ENCODE results near the gene NELFB. TPM values are rescaled to one million over a fixed set of nuclear protein-coding genes. Genes with fewer than 3 reads are reported as not detected.

NELFB gene
- total RNA-seq, 2 experiments from 2014 or later: 62.6 to 74.8 TPM

GRCh38 chr9:137234758-137235423 is 20.2 kb upstream of the NELFB start:
- H3K4me1 ChIP-seq (ENCODE audit: insufficient read depth, low read length, poor library complexity, severe bottlenecking): peaks cover 49% of the 10 kb centered on the region
- ChIA-PET POLR2A (no interaction called here), CTCF (ENCODE audit: unreplicated experiment) (interaction anchor here (0.6 kb wide), 1 partner anchor 287 kb away, joined by 3 read pairs; no protein-coding TSS in a partner anchor)
- no peak overlapping the region for H3K27ac ChIP-seq (ENCODE audit: low read depth, low read length, poor library complexity, severe bottlenecking)
- H3K9me3 ChIP-seq (ENCODE audit: low read length): no peaks in the 10 kb centered on the region
- no peaks in the 10 kb centered on the region for H3K9me2 ChIP-seq (ENCODE audit: insufficient read depth, low read length)
- no peak for DNase-seq (ENCODE audit: low spot score)
- intact Hi-C loops (cut with micrococcal nuclease; ENCODE audit: unreplicated experiment): no loop called here
- H3K4me3 ChIP-seq (ENCODE audit: low read depth, low read length, poor library complexity, severe bottlenecking): no peak overlapping the region
- H3K79me2 ChIP-seq (ENCODE audit: insufficient read depth, low read depth, low read length): peaks cover 16% of the 10 kb centered on the region; the same call in 1 of the 2 replicates
- H3K36me3 ChIP-seq (ENCODE audit: insufficient read depth, low read length): no peaks in the 10 kb centered on the region; the same call in 1 of the 2 replicates
- no peaks in the 10 kb centered on the region for H4K20me1 ChIP-seq (ENCODE audit: insufficient read depth, low read length)
- no peak overlapping the region for H2AFZ ChIP-seq (ENCODE audit: low read length)
- BruUV-seq (replicated peaks): no TSS peak
- TF ChIP-seq EZH2phosphoT487 (IDR thresholded peaks at IDR 0.05; ENCODE audit: borderline replicate concordance, low read depth, low read length) (no peak), CTCF (conservative IDR thresholded peaks at IDR 0.05; ENCODE audit: low read length) (no peak)
- H3K4me2 ChIP-seq (ENCODE audit: low read length): peak overlapping the region; percentile 75

GRCh38 chr9:137235424-137236237 is 19.5 kb upstream of the NELFB start:
- Histone ChIP-seq H3K4me3 (ENCODE audit: low read depth, low read length, poor library complexity, severe bottlenecking) (no peak overlapping the region), H2AFZ (ENCODE audit: low read length) (no peak overlapping the region), H3K4me2 (ENCODE audit: low read length) (peak overlapping the region; percentile 75), H4K20me1 (ENCODE audit: insufficient read depth, low read length) (no peaks in the 10 kb centered on the region), H3K9me3 (ENCODE audit: low read length) (no peaks in the 10 kb centered on the region), H3K79me2 (ENCODE audit: insufficient read depth, low read depth, low read length) (peaks cover 17% of the 10 kb centered on the region; the same call in 1 of the 2 replicates), H3K4me1 (ENCODE audit: insufficient read depth, low read length, poor library complexity, severe bottlenecking) (peaks cover 49% of the 10 kb centered on the region), H3K9me2 (ENCODE audit: insufficient read depth, low read length) (no peaks in the 10 kb centered on the region), H3K36me3 (ENCODE audit: insufficient read depth, low read length) (no peaks in the 10 kb centered on the region; the same call in 1 of the 2 replicates), H3K27ac (ENCODE audit: low read depth, low read length, poor library complexity, severe bottlenecking) (no peak overlapping the region)
- no peak for DNase-seq (ENCODE audit: low spot score)
- BruUV-seq (replicated peaks): no TSS peak
- TF ChIP-seq EZH2phosphoT487 (IDR thresholded peaks at IDR 0.05; ENCODE audit: borderline replicate concordance, low read depth, low read length) (no peak), CTCF (conservative IDR thresholded peaks at IDR 0.05; ENCODE audit: low read length) (peak; percentile 36)
- CTCF ChIA-PET (ENCODE audit: unreplicated experiment): interaction anchor here (0.6 to 1.2 kb wide), 4 partner anchors 59 to 288 kb away, joined by 3 to 6 read pairs (median 3); no protein-coding TSS in a partner anchor
- intact Hi-C loops (cut with micrococcal nuclease; ENCODE audit: unreplicated experiment): loop anchor here (2.0 kb wide), 2 partner anchors 33 to 167 kb away; no protein-coding TSS in a partner anchor
- POLR2A ChIA-PET: no interaction called here
